Anterior cingulate cortex (tissue), 58 donors: ENCODE measurements around the gene ABCG4.
"Not testable (repeated sequence)": the region's sequence is repeated elsewhere in the genome, so short reads cannot be mapped to it uniquely, and the experiment has no call there.

Experiments
- DNase-seq, 58 donors: peaks; one replicate each; lab custom pipeline; 2025; lab: John Stamatoyannopoulos, UW

The ABCG4 gene

GRCh38 chr11:119179983-119180382 is 31.1 kb downstream of the ABCG4 start:
- DNase-seq, result no peak

- no peak for DNase-seq
Measured at GRCh38 chr11:119180729-119181676, 32.2 kb downstream of the ABCG4 start.

GRCh38 chr11:119181677-119182412 is 33.0 kb downstream of the ABCG4 start:
- DNase-seq, result no peak

GRCh38 chr11:119184399-119184798 is 35.5 kb downstream of the ABCG4 start:
- not testable (repeated sequence) for DNase-seq

- DNase-seq, result no peak
Measured at GRCh38 chr11:119185981-119186634, 37.3 kb downstream of the ABCG4 start.

- no peak for DNase-seq
Measured at GRCh38 chr11:119187123-119187892, 38.5 kb downstream of the ABCG4 start.

- no peak for DNase-seq
Measured at GRCh38 chr11:119188067-119188466, 39.2 kb downstream of the ABCG4 start.

- no peak for DNase-seq
Measured at GRCh38 chr11:119188887-119189286, 40.0 kb downstream of the ABCG4 start.

GRCh38 chr11:119189393-119189792 is 40.5 kb downstream of the ABCG4 start:
- no peak for DNase-seq

GRCh38 chr11:119190531-119190930 is 41.7 kb downstream of the ABCG4 start:
- no peak for DNase-seq

- not testable (repeated sequence) for DNase-seq
Measured at GRCh38 chr11:119191265-119191664, 42.4 kb downstream of the ABCG4 start.

- DNase-seq, result no peak
Measured at GRCh38 chr11:119192111-119192510, 43.3 kb downstream of the ABCG4 start.

GRCh38 chr11:119193001-119193400 is 44.1 kb downstream of the ABCG4 start:
- no peak for DNase-seq

GRCh38 chr11:119193626-119194025 is 44.8 kb downstream of the ABCG4 start:
- DNase-seq, result no peak

GRCh38 chr11:119194811-119195440 is 46.1 kb downstream of the ABCG4 start:
- no peak for DNase-seq

- DNase-seq, result peak in 1 of 58 donors; percentile 10
Measured at GRCh38 chr11:119195680-119196079, 46.8 kb downstream of the ABCG4 start.

GRCh38 chr11:119196833-119197483 is 48.1 kb downstream of the ABCG4 start:
- peak in 30 of 58 donors; percentile 4 to 57 (median 20) for DNase-seq

- DNase-seq, result no peak
Measured at GRCh38 chr11:119198925-119199324, 50.1 kb downstream of the ABCG4 start.

GRCh38 chr11:119201236-119201635 is 52.4 kb downstream of the ABCG4 start:
- not testable (repeated sequence) for DNase-seq
